Iris pigment epithelial cell (primary cell): Measurements from ENCODE around the gene LYPD6B.
"Not testable (repeated sequence)": the region's sequence is repeated elsewhere in the genome, so short reads cannot be mapped to it uniquely, and the experiment has no call there.

Experiments used
- DNase-seq: peaks from one replicate; pipeline ENCODE4 v3.0.0-alpha.2; 2011; ENCODE audit warnings: low read depth

The LYPD6B gene

DNA sequence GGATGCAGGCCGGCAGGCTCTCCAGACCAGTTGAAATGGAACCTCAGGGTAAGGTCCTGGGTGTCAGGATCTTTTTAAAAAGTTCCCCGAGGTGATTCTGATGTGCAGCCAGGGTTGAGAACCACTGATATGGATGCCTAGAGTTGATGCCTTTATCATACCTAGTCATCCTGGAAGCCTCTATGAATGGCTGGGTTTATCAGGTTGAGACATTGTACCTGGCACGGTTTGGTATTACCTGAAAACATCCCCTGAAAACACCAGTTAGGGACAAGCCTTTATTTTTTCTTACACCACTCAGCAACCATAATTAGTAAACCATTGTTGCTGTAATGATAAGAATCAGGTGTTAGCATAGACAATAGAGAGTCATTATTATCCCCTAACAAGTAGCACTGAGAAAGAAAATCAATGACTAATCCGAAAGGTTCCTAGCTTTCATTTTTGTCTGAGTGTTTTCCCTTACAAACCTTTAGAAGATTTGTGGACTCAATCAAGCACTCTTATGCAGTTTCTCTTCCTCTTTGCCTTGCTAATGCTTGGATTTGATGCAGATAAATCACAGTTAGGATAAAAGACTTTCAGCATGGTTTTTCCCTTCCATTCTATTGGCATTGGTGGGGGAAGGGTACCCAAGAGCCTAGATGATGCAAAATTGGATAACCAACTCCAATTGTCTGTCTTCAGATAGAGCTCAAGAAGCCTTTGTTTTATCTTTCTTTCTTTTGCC is 175.4 kb downstream of the LYPD6B start:
- DNase-seq, result no peak

DNA sequence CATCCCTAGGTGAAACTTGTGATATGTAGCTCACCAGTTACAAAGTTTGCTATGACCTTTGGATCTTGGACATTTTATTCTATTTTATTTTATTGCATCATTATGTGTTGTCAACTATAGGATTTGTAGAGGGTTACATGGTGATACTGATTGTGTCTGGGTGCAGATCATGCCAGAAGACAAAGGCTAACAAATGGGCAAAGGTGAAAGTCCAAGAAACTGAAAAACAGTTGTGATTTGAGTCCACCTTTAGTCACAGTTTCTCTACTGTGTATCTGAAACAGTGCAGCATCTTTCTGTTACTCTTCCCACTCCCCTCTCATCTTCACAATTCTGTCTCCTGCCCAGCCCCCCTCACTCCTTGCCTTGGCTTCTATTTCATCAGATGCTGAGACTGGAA is 180.0 kb downstream of the LYPD6B start:
- DNase-seq, result no peak

DNA sequence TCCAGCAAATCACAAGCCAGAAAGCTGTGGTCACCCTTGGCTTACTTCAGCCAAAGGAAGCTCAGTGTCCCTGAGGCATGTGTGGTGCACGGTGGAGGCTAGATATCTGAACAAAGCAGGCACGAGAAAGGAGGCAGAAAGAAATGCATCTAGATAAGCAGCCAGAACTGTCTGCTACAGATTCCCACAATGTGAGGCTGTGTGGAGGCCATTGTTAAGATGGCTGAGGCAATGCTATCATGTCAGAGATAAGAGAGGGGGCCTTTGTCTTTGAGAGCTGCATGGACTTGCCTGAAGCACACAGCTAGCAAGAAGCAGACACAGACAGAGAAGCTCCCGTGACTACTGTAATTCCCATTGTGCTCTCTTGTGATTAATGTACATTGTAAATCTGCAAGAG is 181.4 kb downstream of the LYPD6B start:
- no peak for DNase-seq

DNA sequence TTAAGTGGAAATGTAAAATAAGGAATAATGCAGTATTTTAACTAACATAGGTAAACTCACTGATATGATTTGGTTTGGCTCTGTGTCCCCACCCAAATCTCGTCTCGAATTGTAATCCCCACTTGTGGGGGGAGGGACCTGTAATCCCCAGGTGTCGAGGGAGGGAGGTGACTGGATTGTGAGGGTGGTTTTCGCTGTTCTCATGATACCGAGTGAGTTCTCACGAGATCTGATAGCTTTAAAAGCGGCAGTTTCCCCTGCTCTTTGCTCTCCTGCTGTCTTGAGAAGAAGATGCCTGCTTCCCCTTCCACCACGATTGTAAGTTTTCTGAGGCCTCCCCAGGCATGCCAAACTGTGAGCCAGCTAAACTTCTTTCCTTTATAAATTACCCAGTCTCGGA is 182.5 kb downstream of the LYPD6B start:
- DNase-seq, result no peak

DNA sequence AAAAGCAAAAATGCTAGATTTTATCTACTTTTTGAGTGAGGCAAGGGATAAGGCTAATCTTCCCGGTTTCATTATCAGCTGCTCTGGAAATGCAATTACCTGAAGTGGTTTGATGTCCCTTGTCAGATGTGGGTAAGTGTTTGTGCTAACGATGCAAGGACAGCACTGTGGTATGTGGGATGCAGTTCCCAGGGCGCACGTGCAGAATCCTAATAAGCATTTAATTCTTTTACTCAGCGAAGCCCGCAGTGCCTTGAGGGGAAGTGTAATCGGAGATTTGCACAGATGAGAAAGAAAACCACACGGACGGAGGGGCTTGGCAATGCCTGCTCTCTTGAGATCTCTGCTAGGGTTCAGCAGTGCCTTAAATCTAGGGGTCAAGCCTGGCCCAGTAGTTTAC is 183.4 kb downstream of the LYPD6B start:
- DNase-seq, result no peak

DNA sequence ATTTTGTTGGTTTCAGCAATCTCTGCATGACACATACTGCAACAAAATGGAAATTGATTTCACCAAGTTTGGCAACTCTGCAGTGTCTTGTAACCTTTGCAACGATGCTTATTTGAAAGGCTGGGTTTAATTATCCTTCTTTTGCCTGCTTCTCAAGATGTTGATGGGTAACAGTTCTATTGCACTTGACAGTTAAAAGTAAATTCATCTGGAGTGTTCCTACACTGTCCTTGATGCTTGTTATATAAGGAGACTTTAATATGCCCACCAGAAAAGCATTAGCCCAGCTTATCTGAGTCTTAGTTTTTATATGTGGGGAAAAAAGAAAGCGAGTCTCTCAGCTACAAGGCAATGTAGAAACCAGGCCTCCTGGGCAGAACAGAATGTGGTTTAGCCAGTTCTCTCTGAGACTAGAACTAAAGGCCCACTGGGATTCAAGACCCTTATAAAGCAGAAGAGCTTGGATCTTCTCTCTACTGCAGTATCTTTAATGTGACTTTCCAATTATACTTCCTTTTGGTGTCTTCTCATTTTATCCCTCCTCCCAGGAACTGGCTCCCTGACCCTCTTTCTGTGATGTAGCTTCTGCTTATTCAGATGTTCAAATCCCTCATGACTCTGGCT is 185.1 kb downstream of the LYPD6B start:
- DNase-seq, result no peak

DNA sequence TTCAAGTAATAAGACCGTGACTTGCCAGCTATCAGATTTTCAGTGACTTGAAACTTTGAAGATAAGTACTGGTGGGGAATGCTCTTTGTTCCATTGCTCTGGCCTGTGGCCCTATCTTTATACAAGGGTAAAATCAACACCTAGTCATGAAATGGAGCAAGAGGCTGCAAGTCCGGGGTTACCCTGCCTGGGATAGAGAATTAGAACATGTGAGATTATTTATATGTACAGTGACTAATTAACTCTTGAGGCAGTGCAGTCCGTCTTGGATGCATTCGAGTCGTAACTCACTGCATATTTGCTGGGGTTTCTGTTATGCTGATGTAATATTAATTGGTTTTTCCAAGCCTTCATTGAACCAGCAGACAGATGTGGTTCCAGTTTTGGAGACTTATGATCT is 186.0 kb downstream of the LYPD6B start:
- DNase-seq, result no peak

DNA sequence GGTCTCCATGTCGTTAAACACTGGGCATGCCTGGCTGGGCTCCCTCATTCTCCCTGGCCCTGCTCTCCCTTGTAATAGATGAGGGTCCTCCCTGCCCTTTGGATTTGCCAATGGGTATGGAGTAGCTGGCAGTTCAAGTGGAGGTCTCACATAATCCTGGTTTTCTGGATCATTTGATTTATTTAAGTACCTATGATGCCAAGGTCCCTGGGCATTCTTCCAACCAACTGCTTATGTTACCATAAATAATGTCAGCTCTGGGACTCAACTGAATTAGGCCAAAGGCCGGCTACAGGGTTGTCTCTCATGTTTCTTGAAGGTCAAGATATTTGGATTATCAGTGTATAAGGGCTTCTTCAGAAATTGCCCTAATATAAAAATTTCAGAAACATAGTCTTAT is 186.9 kb downstream of the LYPD6B start:
- DNase-seq, result no peak

DNA sequence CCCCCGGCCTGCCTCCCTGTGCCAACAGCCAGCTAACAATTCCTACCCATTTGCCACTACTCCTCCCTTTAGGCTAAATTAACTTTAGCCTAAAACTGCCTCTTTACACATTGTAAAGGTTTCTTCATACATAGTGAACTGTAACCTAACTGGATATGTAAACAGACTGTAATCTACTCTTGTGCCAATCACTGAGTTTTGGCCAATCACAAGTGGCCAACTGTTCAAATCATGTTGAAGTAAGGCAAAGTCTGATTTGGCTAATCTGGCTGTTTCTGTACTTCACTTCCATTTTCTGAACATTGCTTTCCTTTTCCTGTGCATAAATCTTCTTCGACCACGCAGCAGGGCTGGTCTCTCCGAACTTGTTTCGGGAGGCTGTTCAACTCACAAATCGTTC is 188.3 kb downstream of the LYPD6B start:
- no peak for DNase-seq

DNA sequence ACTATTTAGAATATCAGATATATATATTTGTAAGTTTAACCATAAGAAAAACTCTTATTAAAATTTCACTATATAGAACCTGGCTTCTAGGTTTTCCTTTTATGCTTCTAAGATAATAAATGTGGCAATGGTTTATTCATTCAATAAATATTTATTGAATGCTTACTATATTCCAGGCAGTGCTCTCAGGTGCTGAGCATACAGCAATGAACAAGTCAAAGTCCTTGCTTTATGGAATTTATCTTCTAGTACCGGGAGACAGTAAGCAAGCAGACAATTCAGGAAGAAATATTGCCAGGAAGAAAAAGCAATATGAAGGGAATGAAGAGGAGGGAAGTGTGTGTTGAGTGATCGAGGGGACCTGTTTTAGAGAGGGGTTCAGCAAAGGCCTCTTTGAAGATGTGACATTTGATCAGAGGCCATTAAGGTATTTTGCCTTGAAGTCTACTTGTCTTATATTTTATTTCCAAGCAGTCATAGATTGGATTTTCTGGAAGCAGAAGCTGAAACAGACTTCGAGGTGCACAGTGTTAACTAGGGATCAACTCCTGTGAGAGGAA is 197.4 kb downstream of the LYPD6B start:
- DNase-seq, result no peak

DNA sequence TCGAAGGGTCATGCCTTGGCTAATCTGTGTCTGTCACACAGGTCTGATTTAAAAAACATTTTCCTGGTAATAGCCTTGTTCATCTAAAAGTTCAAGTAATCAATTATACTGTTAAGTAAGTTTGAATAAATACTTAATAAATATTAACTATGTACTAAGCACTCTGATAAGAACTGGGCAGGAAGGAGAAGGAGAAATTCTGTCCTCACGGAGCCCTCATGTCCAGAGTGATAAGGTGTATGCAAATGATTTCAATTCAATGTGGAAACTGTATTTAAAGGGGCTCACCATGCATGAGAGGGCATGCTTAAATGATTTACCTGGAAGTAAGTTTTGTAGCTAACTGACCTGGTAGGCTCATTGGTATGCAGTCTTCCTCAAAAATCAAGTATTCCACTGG is 197.9 kb downstream of the LYPD6B start:
- no peak for DNase-seq

DNA sequence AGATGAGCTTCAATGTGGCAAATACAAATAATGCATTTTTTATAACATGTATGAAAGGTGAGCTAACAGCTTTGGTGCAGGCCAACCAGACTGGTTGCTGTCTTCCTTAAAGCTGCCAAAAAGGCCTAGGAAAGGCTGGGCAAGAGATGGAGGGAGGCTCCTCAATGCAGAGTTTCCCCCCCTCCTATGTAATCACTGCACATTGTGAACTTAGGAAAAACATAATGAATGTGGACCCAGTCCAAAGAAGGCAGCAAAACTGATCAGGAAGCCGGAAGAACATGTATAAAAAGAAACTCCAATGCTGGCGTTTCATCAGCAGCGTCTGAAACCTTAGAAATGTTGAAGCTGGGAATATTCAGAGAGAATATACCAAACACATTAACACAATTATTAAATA is 207.7 kb downstream of the LYPD6B start:
- DNase-seq, result no peak

DNA sequence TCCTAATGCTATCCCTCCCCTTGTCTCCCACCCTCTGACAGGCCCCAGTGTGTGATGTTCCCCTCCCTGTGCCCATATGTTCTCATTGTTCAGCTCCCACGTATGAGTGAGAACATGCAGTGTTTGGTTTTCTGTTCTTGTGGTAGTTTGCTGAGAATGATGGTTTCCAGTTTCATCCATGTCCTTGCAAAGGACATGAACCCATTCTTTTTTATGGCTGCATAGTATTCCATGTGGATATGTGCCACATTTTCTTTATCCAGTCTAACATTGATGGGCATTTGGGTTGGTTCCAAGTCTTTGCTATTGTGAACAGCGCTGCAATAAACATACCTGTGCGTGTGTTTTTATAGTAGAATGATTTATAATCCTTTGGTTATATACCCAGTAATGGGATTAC is 212.9 kb downstream of the LYPD6B start:
- DNase-seq, result not testable (repeated sequence)

DNA sequence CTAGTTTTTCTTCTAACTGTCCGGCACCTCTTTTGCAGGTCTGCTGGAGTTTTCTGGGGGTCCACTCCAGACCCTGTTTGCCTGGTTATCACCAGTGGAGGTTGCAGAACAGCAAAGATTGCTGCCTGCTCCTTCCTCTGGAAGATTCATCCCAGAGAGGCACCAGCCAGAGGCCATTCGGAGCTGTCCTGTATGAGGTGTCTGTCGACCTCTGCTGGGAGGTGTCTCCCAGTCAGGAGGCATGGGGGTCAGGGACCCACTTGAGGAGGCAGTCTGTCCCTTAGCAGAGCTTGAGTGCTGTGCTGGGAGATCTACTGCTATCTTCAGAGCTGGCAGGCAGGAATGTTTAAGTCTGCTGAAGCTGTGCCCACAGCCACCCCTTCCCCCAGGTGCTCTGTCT is 218.4 kb downstream of the LYPD6B start:
- DNase-seq, result not testable (repeated sequence)

DNA sequence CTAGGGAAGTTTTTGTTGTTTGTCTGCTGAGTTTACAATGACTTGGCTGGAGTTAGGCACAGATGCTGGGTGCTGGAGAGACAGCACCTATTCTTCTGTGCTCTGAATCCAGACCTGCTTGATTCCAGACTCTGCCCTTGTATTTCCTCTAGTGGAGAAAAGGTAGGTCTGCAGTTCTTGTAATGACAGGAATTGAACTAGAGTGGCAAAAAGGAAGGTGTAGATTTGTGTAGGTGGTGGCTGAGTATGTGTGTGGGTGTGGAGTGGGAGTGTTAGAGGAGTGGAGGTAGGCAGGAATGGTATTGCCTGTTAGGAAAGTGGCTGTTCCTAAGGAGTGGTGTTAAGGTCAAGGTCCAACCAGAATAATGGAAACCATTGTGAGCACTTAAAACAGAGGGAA is 220.0 kb downstream of the LYPD6B start:
- DNase-seq, result no peak

DNA sequence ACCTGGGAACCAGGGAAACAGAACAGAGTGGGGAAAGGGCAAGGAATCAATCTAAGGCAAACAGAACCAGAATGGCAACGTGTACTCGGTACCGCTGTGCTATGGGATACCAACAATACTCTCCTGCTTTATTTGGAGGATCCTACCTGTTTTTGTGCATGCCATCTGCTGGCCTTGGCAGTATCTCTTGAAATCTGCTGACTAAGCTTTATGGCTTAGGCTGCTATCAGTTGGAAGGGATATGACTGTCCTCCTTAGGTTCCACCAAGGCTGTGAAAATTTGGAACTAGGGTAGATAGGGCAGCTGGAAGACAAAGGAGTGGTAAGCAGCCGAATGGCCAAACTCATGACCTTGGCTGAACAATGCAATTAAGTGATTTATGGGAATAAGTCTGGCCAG is 220.6 kb downstream of the LYPD6B start:
- no peak for DNase-seq

DNA sequence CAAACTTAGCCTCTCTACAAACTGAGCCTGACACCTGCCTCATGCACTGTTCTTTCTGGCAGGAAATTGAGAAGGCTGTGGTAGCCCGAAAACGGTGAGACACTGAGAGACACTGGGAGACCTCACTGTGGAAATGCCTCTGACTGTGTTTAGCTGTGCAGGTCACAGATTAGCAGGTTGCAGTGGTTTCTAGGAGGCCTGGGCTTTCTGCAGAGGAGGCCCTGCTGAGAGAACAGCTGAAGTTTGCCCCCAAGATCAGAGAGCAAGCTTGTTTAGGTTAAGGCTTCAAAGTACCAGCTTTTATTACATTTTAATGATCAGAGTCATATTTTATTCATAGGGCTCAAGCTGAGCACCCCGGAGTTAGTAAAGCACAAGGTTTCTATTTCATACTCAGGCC is 223.2 kb downstream of the LYPD6B start:
- no peak for DNase-seq
